ENCODE results near the gene BCL2L11. TPM values are rescaled to one million over a fixed set of nuclear protein-coding genes. Genes with fewer than 3 reads are reported as not detected.

Gene BCL2L11
- total RNA-seq, 2 experiments from 2014 or later, result 11.7 to 16.5 TPM

- no peak for DNase-seq
- ChIA-PET POLR2A (no interaction called here), CTCF (interaction anchor here (0.9 to 1.7 kb wide), 3 partner anchors 9 to 16 kb away, joined by 3 to 5 read pairs (median 4); no protein-coding TSS in a partner anchor)
- Mint-ChIP-seq H3K4me3 (no peak overlapping the region), H3K36me3 (ENCODE audit: low read depth) (peaks cover 28% of the 10 kb centered on the region), H3K27ac (no peak overlapping the region), H3K27me3 (ENCODE audit: low read depth) (no peaks in the 10 kb centered on the region), H3K9me3 (ENCODE audit: insufficient read depth) (no peaks in the 10 kb centered on the region), H3K4me1 (ENCODE audit: low read depth) (peaks cover 35% of the 10 kb centered on the region)
- ATAC-seq, result no peak
Measured at GRCh38 chr2:111162718-111163331, 42.1 kb downstream of the BCL2L11 start.

GRCh38 chr2:111164078-111164477, 43.4 kb downstream of the BCL2L11 start:
- no peak overlapping the region for H3K27ac Mint-ChIP-seq
- no peak overlapping the region for H3K4me3 Mint-ChIP-seq
- no peaks in the 10 kb centered on the region for H3K27me3 Mint-ChIP-seq (ENCODE audit: low read depth)
- H3K9me3 Mint-ChIP-seq (ENCODE audit: insufficient read depth), result no peaks in the 10 kb centered on the region
- CTCF ChIA-PET, result no interaction called here
- DNase-seq (no peak), ATAC-seq (no peak)
- peaks cover 43% of the 10 kb centered on the region for H3K4me1 Mint-ChIP-seq (ENCODE audit: low read depth)
- POLR2A ChIA-PET, result no interaction called here
- peaks cover 28% of the 10 kb centered on the region for H3K36me3 Mint-ChIP-seq (ENCODE audit: low read depth)

- Mint-ChIP-seq H3K36me3 (ENCODE audit: low read depth) (peaks cover 27% of the 10 kb centered on the region), H3K27me3 (ENCODE audit: low read depth) (no peaks in the 10 kb centered on the region), H3K27ac (no peak overlapping the region), H3K4me3 (no peak overlapping the region), H3K4me1 (ENCODE audit: low read depth) (peaks cover 40% of the 10 kb centered on the region), H3K9me3 (ENCODE audit: insufficient read depth) (no peaks in the 10 kb centered on the region)
- ChIA-PET POLR2A (no interaction called here), CTCF (no interaction called here)
- ATAC-seq (no peak), DNase-seq (no peak)
Measured at GRCh38 chr2:111165084-111165483, 44.4 kb downstream of the BCL2L11 start.

- Mint-ChIP-seq H3K4me3 (no peak overlapping the region), H3K9me3 (ENCODE audit: insufficient read depth) (no peaks in the 10 kb centered on the region), H3K27ac (no peak overlapping the region), H3K36me3 (ENCODE audit: low read depth) (peaks cover 25% of the 10 kb centered on the region), H3K4me1 (ENCODE audit: low read depth) (peaks cover 35% of the 10 kb centered on the region), H3K27me3 (ENCODE audit: low read depth) (no peaks in the 10 kb centered on the region)
- ChIA-PET CTCF (no interaction called here), POLR2A (no interaction called here)
- no peak for DNase-seq
- ATAC-seq, result no peak
Measured at GRCh38 chr2:111166115-111166514, 45.4 kb downstream of the BCL2L11 start.

- DNase-seq (no peak), ATAC-seq (no peak)
- ChIA-PET CTCF (interaction anchor here (0.9 to 1.7 kb wide), 5 partner anchors 10 to 46 kb away, joined by 3 to 9 read pairs (median 4); partner anchors contain the start of gene BCL2L11), POLR2A (no interaction called here)
- Mint-ChIP-seq H3K27me3 (ENCODE audit: low read depth) (peaks cover 7% of the 10 kb centered on the region), H3K4me1 (ENCODE audit: low read depth) (peaks cover 33% of the 10 kb centered on the region), H3K9me3 (ENCODE audit: insufficient read depth) (no peaks in the 10 kb centered on the region), H3K27ac (no peak overlapping the region), H3K36me3 (ENCODE audit: low read depth) (peaks cover 20% of the 10 kb centered on the region), H3K4me3 (no peak overlapping the region)
Measured at GRCh38 chr2:111167076-111167862, 46.6 kb downstream of the BCL2L11 start.

GRCh38 chr2:111167863-111168162, 47.1 kb downstream of the BCL2L11 start:
- CTCF ChIA-PET, result interaction anchor here (0.9 to 1.7 kb wide), 5 partner anchors 10 to 47 kb away, joined by 3 to 9 read pairs (median 4); partner anchors contain the start of gene BCL2L11
- no peak for ATAC-seq
- no peaks in the 10 kb centered on the region for H3K9me3 Mint-ChIP-seq (ENCODE audit: insufficient read depth)
- H3K27me3 Mint-ChIP-seq (ENCODE audit: low read depth), result peaks cover 7% of the 10 kb centered on the region
- H3K4me3 Mint-ChIP-seq, result no peak overlapping the region
- no peak overlapping the region for H3K27ac Mint-ChIP-seq
- peaks cover 28% of the 10 kb centered on the region for H3K4me1 Mint-ChIP-seq (ENCODE audit: low read depth)
- peaks cover 18% of the 10 kb centered on the region for H3K36me3 Mint-ChIP-seq (ENCODE audit: low read depth)
- POLR2A ChIA-PET, result no interaction called here
- DNase-seq, result no peak

- POLR2A ChIA-PET, result interaction anchor here (0.6 kb wide), 1 partner anchor 8 kb away, joined by 3 read pairs; no protein-coding TSS in a partner anchor
- H3K27ac Mint-ChIP-seq, result no peak overlapping the region
- CTCF ChIA-PET, result interaction anchor here (0.9 to 1.7 kb wide), 6 partner anchors 11 to 48 kb away, joined by 3 to 9 read pairs (median 4); partner anchors contain the start of gene BCL2L11
Measured at GRCh38 chr2:111168528-111169239, 48.0 kb downstream of the BCL2L11 start.

GRCh38 chr2:111169268-111169667, 48.6 kb downstream of the BCL2L11 start:
- POLR2A ChIA-PET, result interaction anchor here (0.6 kb wide), 1 partner anchor 9 kb away, joined by 3 read pairs; no protein-coding TSS in a partner anchor
- H3K36me3 Mint-ChIP-seq (ENCODE audit: low read depth), result peaks cover 9% of the 10 kb centered on the region

More at GRCh38 chr2:111168528-111169239, 48.0 kb downstream of the BCL2L11 start:
- Mint-ChIP-seq H3K4me1 (ENCODE audit: low read depth) (peaks cover 21% of the 10 kb centered on the region), H3K4me3 (no peak overlapping the region), H3K27me3 (ENCODE audit: low read depth) (peaks cover 7% of the 10 kb centered on the region), H3K9me3 (ENCODE audit: insufficient read depth) (no peaks in the 10 kb centered on the region), H3K36me3 (ENCODE audit: low read depth) (peaks cover 11% of the 10 kb centered on the region)
- DNase-seq (peak; percentile 66), ATAC-seq (peak; percentile 69)

GRCh38 chr2:111169924-111170323, 49.2 kb downstream of the BCL2L11 start:
- no peaks in the 10 kb centered on the region for H3K9me3 Mint-ChIP-seq (ENCODE audit: insufficient read depth)
- ChIA-PET CTCF (no interaction called here), POLR2A (no interaction called here)
- H3K27ac Mint-ChIP-seq, result no peak overlapping the region
- no peak overlapping the region for H3K4me3 Mint-ChIP-seq
- peaks cover 11% of the 10 kb centered on the region for H3K27me3 Mint-ChIP-seq (ENCODE audit: low read depth)
- DNase-seq, result no peak
- H3K36me3 Mint-ChIP-seq (ENCODE audit: low read depth), result peaks cover 7% of the 10 kb centered on the region
- ATAC-seq, result no peak
- peaks cover 21% of the 10 kb centered on the region for H3K4me1 Mint-ChIP-seq (ENCODE audit: low read depth)

More at GRCh38 chr2:111169268-111169667, 48.6 kb downstream of the BCL2L11 start:
- CTCF ChIA-PET, result interaction anchor here (1.4 kb wide), 1 partner anchor 18 kb away, joined by 3 read pairs; no protein-coding TSS in a partner anchor
- ATAC-seq (no peak), DNase-seq (no peak)
- H3K4me1 Mint-ChIP-seq (ENCODE audit: low read depth), result peaks cover 21% of the 10 kb centered on the region
- H3K27ac Mint-ChIP-seq, result no peak overlapping the region
- no peaks in the 10 kb centered on the region for H3K9me3 Mint-ChIP-seq (ENCODE audit: insufficient read depth)
- no peak overlapping the region for H3K4me3 Mint-ChIP-seq
- H3K27me3 Mint-ChIP-seq (ENCODE audit: low read depth), result peaks cover 7% of the 10 kb centered on the region

GRCh38 chr2:111171337-111171930, 50.7 kb downstream of the BCL2L11 start:
- ChIA-PET POLR2A (no interaction called here), CTCF (interaction anchor here (0.9 kb wide), 1 partner anchor 8 kb away, joined by 3 read pairs; no protein-coding TSS in a partner anchor)
- Mint-ChIP-seq H3K4me3 (no peak overlapping the region), H3K27me3 (ENCODE audit: low read depth) (peaks cover 14% of the 10 kb centered on the region), H3K36me3 (ENCODE audit: low read depth) (no peaks in the 10 kb centered on the region), H3K9me3 (ENCODE audit: insufficient read depth) (no peaks in the 10 kb centered on the region), H3K4me1 (ENCODE audit: low read depth) (peaks cover 21% of the 10 kb centered on the region), H3K27ac (no peak overlapping the region)
- ATAC-seq (no peak), DNase-seq (no peak)

GRCh38 chr2:111172666-111173065, 52.0 kb downstream of the BCL2L11 start:
- Mint-ChIP-seq H3K4me3 (no peak overlapping the region), H3K36me3 (ENCODE audit: low read depth) (no peaks in the 10 kb centered on the region), H3K9me3 (ENCODE audit: insufficient read depth) (no peaks in the 10 kb centered on the region), H3K4me1 (ENCODE audit: low read depth) (peaks cover 14% of the 10 kb centered on the region), H3K27me3 (ENCODE audit: low read depth) (peaks cover 14% of the 10 kb centered on the region), H3K27ac (no peak overlapping the region)
- ATAC-seq, result no peak
- no peak for DNase-seq
- ChIA-PET POLR2A (no interaction called here), CTCF (no interaction called here)

All from activated CD8-positive, alpha-beta T cell treated with anti-CD3 and anti-CD28 coated beads, Interleukin-2, amount 10 ng/mL, durations not matched to agents 7 days and 5 days (primary cell).